GM21737 (cell line): Measurements from ENCODE around the gene TNIK.

ENCODE experiments used
- ATAC-seq: cut with Tn5 transposase; IDR thresholded peaks from one replicate; pipeline ENCODE4 v1.9.1; 2021; ENCODE audit warnings: mild to moderate bottlenecking, moderate library complexity; ENCODE audit not compliant: unreplicated experiment

The TNIK gene

GRCh38 chr3:171181907-171182690, 278.1 kb downstream of the TNIK start:
- ATAC-seq: no peak

GRCh38 chr3:171178714-171179113, 281.5 kb downstream of the TNIK start:
- ATAC-seq: no peak

GRCh38 chr3:171177553-171177952, 282.7 kb downstream of the TNIK start:
- ATAC-seq: no peak

- ATAC-seq: no peak
These were observed 283.1 kb downstream of the TNIK start for GRCh38 chr3:171177056-171177455.

DNA sequence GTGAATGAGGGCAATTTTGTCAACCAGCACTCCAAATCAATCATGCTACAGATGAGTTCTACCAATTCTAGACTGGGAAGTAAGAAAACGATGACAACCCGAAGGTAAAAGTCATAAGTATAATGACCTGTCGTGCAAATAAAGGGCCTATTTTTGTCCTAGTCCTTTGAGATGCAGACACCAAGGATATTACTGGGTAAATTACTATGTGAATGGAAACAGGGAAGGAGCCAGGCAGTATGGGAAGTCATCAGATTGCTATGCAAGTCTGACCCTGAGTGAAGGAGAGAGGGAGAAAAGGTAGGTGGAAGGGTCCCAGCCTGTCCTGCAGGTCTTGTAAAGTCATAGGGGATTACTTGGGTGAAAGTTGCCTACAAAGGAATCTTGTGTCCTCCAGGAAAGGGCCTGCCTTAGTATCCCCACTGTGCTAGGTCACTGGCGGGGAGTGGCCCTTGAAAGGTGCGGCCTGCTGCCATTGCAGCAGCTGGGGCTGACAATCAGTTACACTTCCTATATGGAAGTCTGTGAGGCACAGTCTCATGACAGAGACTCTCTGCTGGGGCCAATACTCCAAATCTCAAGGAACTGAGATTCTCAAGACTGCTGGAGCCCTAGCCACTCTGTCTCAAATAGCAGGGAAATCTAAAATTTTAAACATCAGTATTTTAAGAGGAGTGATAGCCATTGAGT, 283.8 kb downstream of the TNIK start:
- no peak for ATAC-seq

GRCh38 chr3:171175741-171176234, 284.4 kb downstream of the TNIK start:
- ATAC-seq: no peak

DNA sequence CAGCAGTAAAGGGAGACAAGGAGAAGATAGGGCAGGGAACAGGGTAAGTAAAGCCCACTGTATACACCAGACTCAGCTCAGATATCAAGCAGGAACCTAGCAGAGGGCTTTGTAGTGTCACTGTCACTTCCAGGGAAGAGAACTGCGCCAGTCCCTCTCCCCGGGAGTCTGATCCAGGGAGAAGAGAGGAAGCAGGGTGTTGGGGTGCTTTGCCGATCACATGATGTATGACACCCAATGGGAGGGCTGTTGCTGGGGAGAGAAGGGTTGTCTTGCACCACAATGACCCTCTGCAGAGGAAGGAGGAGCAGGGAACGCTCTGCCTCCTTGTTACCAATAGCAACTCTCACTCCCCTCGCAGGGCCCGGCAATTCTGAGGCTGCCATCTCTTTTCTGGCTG, 286.5 kb downstream of the TNIK start:
- ATAC-seq: no peak

DNA sequence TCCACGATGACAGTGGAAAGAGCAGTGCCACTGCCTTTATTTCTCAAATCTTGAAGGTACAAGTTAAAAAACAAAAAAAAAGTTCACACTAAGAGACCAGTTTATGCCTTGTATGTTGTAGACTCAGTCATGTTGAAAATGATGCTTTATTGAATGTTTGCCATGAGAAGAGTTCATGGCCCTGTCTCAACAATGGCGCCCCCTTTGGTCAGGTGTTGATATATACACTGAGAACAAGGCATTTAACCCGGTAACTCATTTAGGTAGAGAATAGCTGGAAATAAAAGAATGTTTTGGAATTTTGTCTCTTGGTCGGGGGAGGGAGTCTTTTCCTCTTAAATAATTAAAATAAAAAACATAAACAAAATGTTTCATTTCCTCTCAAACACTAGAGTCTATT, 288.1 kb downstream of the TNIK start:
- no peak for ATAC-seq

DNA sequence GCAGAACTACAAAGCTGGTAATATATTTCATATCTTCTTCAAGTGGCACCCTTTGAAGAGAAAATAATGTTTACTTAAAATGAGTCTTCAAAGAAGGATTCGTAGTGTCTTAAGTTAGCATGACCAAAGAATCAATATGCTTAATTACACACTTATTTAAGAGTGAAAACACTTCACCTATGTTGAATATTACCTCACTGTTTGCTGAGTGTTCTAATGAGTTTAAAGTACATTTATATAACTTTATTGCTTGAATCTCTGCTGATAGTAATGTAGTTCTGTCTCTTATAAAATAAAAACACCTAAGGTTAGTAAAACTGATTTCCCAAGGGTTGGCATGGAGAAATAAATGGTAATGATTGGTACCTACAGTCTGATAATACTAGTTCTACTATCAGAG, 290.3 kb downstream of the TNIK start:
- no peak for ATAC-seq

- ATAC-seq: no peak
These were observed 290.8 kb downstream of the TNIK start for GRCh38 chr3:171169443-171169842.

DNA sequence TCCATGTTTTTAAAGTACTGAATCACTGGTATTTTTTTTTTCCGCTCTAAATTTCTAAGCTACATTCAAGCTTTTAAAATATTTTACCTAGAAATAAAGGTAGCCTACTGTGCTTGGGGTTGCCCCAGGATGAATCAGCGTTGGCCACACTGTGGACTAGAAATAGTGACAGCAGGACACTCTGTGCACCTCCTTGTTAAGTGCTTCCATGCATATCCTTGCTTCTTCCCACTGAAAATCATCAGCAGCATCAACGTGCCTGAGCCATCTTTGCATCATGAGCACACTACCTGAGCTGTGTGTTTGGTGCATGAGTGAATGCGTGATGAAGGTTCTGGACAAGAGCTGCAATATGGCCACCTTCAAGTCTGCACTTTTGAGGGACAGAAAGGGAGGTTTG, 291.7 kb downstream of the TNIK start:
- no peak for ATAC-seq

GRCh38 chr3:171168086-171168485, 292.1 kb downstream of the TNIK start:
- no peak for ATAC-seq

DNA sequence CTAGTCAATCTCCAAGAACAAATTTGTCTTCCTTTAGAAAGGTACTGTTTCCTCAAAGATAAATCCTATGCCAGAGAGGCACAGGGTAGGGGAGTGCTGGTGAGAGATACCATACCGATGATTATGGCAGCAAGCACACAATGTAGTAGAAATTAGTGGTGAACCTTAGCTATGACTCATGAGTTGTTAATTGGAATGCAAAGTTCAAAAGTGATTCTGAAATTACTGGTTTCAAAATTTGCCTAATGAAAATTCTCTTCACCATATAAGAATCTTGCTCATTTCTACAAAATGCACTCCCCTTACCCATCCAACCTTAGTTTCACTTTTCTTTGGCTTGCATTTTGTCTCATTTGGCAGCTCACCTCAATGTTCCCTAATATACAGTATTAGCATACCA, 294.2 kb downstream of the TNIK start:
- ATAC-seq: no peak

GRCh38 chr3:171165499-171165921, 294.7 kb downstream of the TNIK start:
- ATAC-seq: no peak

DNA sequence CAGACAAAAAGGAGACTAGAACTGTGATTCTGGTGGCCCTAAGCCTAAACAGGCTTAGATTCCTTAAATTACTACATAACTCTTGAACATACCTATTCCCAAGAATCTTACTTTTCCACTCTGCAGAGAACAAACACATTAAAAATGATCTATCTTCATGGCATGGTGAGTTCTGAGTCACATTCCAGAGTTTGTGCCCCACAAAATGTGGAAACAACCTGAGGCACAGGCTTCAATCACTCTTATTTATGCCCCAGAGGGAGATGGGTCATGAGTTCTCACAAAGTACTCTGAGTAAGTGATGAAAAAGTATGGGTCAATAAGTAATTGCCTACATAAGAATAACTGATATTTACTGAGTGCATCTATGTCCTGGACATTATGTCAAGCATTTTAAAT, 296.1 kb downstream of the TNIK start:
- no peak for ATAC-seq

DNA sequence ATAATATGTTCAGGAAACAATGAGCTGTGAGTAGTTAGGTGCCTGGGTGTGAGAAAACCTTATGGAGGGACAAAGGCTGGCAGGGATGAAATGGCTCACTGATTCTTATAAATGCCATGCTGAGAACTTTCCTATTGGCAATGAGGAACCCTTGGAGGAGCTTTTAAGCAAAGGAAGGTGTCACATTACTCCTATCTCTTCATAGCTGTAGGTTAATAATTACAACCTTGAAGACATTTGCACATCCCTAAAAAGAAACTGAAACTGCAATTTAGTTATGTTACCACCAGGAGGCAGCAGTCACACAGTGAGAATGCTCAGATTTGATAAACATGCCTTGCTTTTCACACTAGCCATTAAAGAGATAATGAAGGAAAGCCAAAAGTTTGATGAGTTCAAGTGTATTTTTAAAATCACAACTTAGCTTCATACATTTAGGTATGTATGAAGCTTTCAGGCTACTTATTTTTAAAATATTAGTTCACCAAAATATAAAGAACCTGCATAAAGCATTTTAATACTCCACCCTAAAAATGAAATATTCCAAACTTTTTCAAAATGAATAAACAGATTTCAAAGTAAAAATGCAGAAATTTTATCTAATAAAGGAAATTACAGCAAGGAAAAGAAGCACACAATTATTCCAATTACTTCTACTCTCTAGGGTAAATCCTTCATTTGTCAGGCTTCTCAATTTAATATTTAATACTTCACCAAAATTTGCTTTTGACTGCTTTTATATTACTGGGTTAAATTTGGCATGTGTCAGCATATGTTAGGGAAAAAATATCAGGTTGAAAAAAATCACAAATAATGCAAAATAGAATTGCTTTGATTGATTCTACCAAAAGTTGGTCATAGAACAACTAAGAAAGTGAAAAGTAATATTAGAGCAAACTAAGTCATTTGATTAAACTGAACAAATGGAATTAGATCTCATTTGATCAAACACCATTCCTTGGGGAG, 296.8 kb downstream of the TNIK start:
- ATAC-seq: no peak

- ATAC-seq: no peak
These were observed 299.9 kb downstream of the TNIK start for GRCh38 chr3:171160325-171160724.

DNA sequence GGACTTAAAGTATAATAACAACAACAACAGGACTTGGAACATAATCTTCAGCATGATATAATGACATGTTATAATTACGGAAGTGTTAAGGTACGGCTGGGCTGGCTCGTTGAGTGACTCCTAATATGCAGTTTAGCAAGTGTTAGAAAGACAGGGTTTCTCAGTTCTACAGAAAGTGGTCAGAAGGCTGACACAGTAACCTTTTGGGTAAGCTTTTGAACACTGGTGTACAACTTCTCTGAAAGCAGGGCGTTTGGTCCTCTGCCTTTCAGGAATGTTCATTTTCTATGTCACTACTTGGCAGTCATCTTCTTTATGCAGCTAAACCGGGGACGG, 300.4 kb downstream of the TNIK start:
- ATAC-seq: no peak

DNA sequence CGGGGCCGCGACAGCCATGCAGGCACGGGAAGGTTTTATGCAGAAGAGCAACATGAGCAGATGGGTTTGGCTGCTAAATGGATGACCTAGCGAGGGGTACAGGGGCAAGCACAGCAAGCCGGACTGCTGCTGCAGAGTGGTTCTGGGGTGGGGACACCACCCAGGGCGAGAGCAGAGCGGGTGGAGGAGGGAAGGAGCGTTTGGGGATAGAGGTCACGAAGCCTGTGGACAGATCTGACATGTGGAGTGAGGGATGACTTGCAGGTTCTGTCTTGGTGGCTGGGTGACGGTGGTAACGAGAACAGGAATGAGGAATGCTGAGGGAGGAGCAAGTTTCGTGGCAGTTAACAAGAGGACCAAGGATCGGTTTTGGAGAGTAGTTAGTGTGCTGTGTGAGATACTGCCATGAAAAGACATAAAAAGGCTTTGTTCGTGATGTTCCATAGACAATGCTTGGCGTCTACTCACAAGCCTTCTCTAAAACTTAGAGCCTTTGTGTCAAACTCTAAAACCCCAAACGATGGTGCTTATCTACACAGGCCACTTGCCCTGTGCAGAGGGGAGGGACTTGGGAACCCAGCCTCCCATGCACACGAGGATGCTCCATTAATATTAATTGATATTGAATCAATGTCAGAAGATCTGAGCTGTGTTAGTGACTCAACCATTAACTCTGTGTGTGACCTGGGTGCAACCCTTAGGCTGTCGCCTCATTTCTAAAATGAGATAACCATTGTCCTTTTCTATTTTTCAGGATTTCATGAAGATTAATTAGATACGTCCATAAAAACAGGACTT, 301.0 kb downstream of the TNIK start:
- ATAC-seq: no peak

DNA sequence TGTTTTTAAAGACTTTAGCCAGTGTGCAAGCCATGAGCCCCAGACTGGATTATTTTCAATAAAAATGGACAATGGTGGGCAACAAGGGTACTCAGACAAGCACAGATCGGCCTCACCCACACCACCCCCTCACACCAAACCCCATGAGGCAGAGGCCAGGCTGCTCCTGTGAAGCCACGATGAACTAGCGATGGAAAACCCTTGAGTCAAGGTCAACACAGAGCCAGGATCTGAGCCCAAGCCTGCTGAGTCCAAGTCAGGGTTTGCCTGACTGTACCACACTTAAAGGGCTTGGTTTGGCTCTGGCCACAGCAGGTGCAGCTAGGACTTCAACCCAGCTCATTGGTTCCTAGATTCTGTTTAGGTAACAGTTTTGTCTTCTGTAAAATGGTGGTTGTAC, 302.2 kb downstream of the TNIK start:
- ATAC-seq: no peak

DNA sequence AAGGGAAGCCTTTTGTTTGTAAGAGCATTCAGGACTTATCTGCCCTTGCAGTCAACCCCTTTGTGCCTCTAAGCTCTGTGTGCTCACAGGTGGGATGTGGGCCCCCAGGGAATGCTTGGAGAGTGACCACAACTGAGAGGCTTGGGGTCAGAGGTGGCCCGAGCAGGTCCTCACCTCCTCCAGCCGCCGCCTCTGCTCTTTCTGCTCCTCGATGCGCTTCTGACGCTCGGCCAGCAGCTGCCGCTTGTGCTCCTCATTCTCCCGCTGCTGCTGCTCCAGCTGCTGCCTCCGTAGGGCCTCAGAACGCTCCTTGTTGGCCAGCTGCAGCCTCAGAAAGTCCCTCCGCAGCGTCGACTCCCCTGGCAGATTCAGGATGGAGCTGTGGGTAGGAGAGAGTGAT, 302.9 kb downstream of the TNIK start:
- no peak for ATAC-seq
